ENCODE measurements around the gene ATP9A. TPM values are rescaled to one million over a fixed set of nuclear protein-coding genes. Genes with fewer than 3 reads are reported as not detected.
A peak's percentile ranks its signal among the peaks of the same experiment; 100 is the strongest.
"Not testable (repeated sequence)": the region's sequence is repeated elsewhere in the genome, so short reads cannot be mapped to it uniquely, and the experiment has no call there.

The ATP9A gene
- total RNA-seq, 1 experiment from 2014 or later: 16.8 TPM

- TF ChIP-seq SP1 (IDR thresholded peaks at IDR 0.05; ENCODE audit: low read depth): peak; percentile 65
- peak; percentile 48 for TF ChIP-seq YY1 (IDR thresholded peaks at IDR 0.05; ENCODE audit: extremely low read depth, insufficient replicate concordance, low read depth, low read length)
- no peak for TF ChIP-seq ZFX (IDR thresholded peaks at IDR 0.05)
- TF ChIP-seq TCF7L2 (IDR thresholded peaks at IDR 0.05; ENCODE audit: borderline replicate concordance, extremely low read depth, insufficient read depth, insufficient read length): no peak
- TF ChIP-seq RAD21 (IDR thresholded peaks at IDR 0.05; ENCODE audit: low read depth): no peak
Observed at GRCh38 chr20:51766994-51767866, 960 bp downstream of the ATP9A start (continued).

DNA sequence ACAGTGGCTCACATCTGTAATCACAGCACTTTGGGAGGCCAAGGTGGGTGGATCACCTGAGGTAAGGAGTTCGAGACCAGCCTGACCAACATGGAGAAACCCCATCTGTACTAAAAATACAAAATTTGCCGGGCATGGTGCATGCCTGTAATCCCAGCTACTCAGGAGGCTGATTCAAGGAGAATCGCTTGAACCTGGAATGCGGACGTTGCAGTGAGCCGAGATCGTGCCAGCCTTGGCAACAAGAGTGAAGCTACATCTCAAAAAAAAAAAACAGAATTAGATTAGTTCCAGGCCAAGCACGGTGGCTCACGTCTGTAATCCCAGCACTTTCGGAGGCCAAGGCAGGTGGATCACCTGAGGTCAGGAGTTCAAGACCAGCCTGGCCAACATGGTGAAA, 2.8 kb downstream of the ATP9A start:
- CTCF ChIA-PET; H3K27me3 ChIP-seq (ENCODE audit: insufficient read depth, low read length); ATAC-seq; H3K9me3 ChIP-seq (ENCODE audit: control insufficient read depth in 1 of 2, insufficient read depth in 1 of 2, low read depth in 1 of 2, low read length in 2 of 2); RAD21 ChIA-PET (ENCODE audit: low non-redundant PET in 1 of 2, low total read pairs in 2 of 2, uncharacterized antibody in 2 of 2, unreplicated experiment in 2 of 2); intact Hi-C loops (cut with micrococcal nuclease); H3K4me3 ChIP-seq (replicated peaks in 1 of 2; ENCODE audit: low read depth in 1 of 2, low read length in 2 of 2); H3K79me2 ChIP-seq (ENCODE audit: insufficient read depth, low read length); H2AFZ ChIP-seq (ENCODE audit: low read depth, low read length, poor library complexity, severe bottlenecking); BruUV-seq (replicated peaks); H3K36me3 ChIP-seq (ENCODE audit: control insufficient read depth in 1 of 2, insufficient read depth in 2 of 2, low read length in 2 of 2); H3K9me2 ChIP-seq (ENCODE audit: insufficient read depth); H4K20me1 ChIP-seq (ENCODE audit: insufficient read depth); DNase-seq (ENCODE audit: low read depth, low spot score): not testable (repeated sequence)
- peak overlapping the region; percentile 91; the same call in 1 of the 2 replicates for H3K9ac ChIP-seq (ENCODE audit: low read length)
- peaks cover 36 to 63% of the 10 kb centered on the region in 2 experiments for H3K4me1 ChIP-seq (ENCODE audit: control insufficient read depth in 1 of 2, insufficient read depth in 2 of 2, low read length in 2 of 2)
- POLR2A ChIA-PET: interaction anchor here (0.7 to 1.2 kb wide), 2 partner anchors 13 to 875 kb away, joined by 3 read pairs; no protein-coding TSS in a partner anchor
- peak overlapping the region; percentile 94 for H3K4me2 ChIP-seq (ENCODE audit: low read length)
- peak overlapping the region; percentile 89; the same call in 1 of the 2 replicates for H3K27ac ChIP-seq (ENCODE audit: low read depth, low read length)

All from HCT116 (cell line).